ENCODE data around the gene TMEM232. TPM values are rescaled to one million over a fixed set of nuclear protein-coding genes. Genes with fewer than 3 reads are reported as not detected.

TMEM232 gene
- total RNA-seq, 1 donor from 2014 or later, result 0.79 TPM

DNA sequence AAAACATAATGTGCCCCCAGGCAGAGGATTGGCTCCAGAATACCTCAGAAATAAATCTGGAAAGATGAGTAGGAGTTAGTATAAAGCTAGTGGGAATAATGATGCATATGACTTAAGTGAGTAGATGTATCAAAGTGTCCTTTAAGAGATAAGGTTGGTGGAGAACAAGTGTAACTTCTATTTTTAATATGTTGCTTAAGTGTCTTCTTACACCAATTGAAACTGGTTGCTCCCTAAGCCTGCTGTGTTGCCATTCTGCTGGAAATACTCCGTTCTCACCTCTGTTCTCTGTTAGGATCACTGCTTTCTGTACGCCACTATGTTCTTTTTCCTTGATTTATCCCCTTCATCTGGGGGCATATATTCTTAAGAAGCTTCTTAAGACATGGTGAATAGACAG is 286.4 kb downstream of the TMEM232 start:
- FAIRE-seq, result no peak
- no peak for DNase-seq (ENCODE audit: low read depth)
- H3K27me3 ChIP-seq (ENCODE audit: control insufficient read depth, insufficient read depth, low read length), result no peaks in the 10 kb centered on the region
- no peaks in the 10 kb centered on the region for H3K36me3 ChIP-seq (ENCODE audit: control insufficient read depth, insufficient read depth, low read length)
- TF ChIP-seq, protein P1, sequence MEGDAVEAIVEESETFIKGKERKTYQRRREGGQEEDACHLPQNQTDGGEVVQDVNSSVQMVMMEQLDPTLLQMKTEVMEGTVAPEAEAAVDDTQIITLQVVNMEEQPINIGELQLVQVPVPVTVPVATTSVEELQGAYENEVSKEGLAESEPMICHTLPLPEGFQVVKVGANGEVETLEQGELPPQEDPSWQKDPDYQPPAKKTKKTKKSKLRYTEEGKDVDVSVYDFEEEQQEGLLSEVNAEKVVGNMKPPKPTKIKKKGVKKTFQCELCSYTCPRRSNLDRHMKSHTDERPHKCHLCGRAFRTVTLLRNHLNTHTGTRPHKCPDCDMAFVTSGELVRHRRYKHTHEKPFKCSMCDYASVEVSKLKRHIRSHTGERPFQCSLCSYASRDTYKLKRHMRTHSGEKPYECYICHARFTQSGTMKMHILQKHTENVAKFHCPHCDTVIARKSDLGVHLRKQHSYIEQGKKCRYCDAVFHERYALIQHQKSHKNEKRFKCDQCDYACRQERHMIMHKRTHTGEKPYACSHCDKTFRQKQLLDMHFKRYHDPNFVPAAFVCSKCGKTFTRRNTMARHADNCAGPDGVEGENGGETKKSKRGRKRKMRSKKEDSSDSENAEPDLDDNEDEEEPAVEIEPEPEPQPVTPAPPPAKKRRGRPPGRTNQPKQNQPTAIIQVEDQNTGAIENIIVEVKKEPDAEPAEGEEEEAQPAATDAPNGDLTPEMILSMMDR (IDR thresholded peaks at IDR 0.05; ENCODE audit: insufficient read depth, low read length, severe bottlenecking), result no peak
- no peak overlapping the region for H3K4me3 ChIP-seq (ENCODE audit: low read depth, low read length)

- no peak overlapping the region for H3K4me3 ChIP-seq (ENCODE audit: low read depth, low read length)
- FAIRE-seq (no peak), DNase-seq (ENCODE audit: low read depth) (no peak)
- H3K36me3 ChIP-seq (ENCODE audit: control insufficient read depth, insufficient read depth, low read length), result no peaks in the 10 kb centered on the region
- TF ChIP-seq, protein P1 (IDR thresholded peaks at IDR 0.05; ENCODE audit: insufficient read depth, low read length, severe bottlenecking), result no peak
- H3K27me3 ChIP-seq (ENCODE audit: control insufficient read depth, insufficient read depth, low read length), result no peaks in the 10 kb centered on the region
These were observed 287.2 kb downstream of the TMEM232 start for GRCh38 chr5:110439296-110439695.

DNA sequence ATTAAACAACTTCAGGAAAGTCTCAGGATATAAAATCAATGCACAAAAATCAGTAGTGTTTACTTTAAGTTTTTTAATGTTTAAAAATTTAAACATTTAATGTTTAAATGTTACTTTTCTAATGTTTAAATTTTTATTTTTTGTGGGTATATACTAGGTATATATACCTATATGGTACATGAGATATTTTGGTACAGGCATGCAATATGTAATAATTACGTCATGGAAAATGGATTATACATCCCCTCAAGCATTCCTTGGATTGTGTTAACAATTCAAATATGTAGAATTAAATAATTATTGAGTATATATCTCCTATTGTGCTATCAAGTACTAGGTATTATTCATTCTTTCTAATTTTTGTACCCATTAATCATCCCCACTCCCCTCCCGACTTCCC is 291.3 kb downstream of the TMEM232 start:
- H3K4me3 ChIP-seq (ENCODE audit: low read depth, low read length), result no peak overlapping the region
- no peaks in the 10 kb centered on the region for H3K36me3 ChIP-seq (ENCODE audit: control insufficient read depth, insufficient read depth, low read length)
- H3K27me3 ChIP-seq (ENCODE audit: control insufficient read depth, insufficient read depth, low read length), result no peaks in the 10 kb centered on the region
- FAIRE-seq (no peak), DNase-seq (ENCODE audit: low read depth) (no peak)
- TF ChIP-seq, protein P1 (IDR thresholded peaks at IDR 0.05; ENCODE audit: insufficient read depth, low read length, severe bottlenecking), result no peak

DNA sequence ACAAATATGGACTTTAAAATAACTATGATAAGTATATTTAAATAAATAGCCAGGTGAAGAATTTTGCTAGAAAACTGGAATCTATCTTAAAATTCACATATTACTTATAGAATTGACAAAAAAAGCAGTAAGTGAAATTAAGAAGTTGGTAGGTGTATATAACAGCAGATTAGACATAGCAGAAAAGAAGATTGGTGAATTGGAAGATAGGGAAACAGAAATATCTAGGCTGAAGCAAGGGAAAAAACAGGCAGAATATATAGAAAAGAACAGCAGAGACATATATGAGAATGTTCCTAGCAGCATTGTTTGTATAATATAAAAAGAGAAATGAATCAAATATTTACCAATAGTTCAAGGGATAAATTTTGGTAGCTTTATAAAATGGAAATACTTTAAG is 294.9 kb downstream of the TMEM232 start:
- Histone ChIP-seq H3K4me3 (ENCODE audit: low read depth, low read length) (no peak overlapping the region), H3K36me3 (ENCODE audit: control insufficient read depth, insufficient read depth, low read length) (no peaks in the 10 kb centered on the region), H3K27me3 (ENCODE audit: control insufficient read depth, insufficient read depth, low read length) (no peaks in the 10 kb centered on the region)
- TF ChIP-seq, protein P1 (IDR thresholded peaks at IDR 0.05; ENCODE audit: insufficient read depth, low read length, severe bottlenecking), result no peak
- DNase-seq (ENCODE audit: low read depth) (no peak), FAIRE-seq (no peak)

DNA sequence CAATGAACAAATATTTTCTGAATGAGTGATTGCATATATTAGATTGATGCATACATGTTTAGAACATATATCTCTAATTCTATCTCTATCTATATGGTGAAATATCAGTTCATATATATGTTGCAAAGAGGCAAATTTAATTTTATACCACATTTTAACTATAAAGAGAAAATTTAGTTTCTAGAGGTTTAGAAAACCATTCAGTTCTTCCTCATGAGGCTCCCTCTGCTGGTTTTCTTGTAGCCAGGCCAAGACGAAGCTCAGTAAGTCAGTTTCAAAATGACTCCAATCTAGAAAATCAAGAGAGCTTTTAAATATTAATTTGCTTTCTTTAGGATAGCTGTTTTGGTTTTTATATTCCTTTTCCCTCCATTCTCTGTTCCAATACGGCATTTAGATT is 312.1 kb downstream of the TMEM232 start:
- H3K36me3 ChIP-seq (ENCODE audit: control insufficient read depth, insufficient read depth, low read length), result no peaks in the 10 kb centered on the region
- TF ChIP-seq, protein P1 (IDR thresholded peaks at IDR 0.05; ENCODE audit: insufficient read depth, low read length, severe bottlenecking), result peak; percentile 9
- no peak for FAIRE-seq
- H3K4me3 ChIP-seq (ENCODE audit: low read depth, low read length), result no peak overlapping the region
- DNase-seq (ENCODE audit: low read depth), result no peak
- H3K27me3 ChIP-seq (ENCODE audit: control insufficient read depth, insufficient read depth, low read length), result no peaks in the 10 kb centered on the region

- FAIRE-seq, result no peak
These were observed 312.6 kb downstream of the TMEM232 start for GRCh38 chr5:110413856-110414255.

More at GRCh38 chr5:110413856-110414255, 312.6 kb downstream of the TMEM232 start:
- Histone ChIP-seq H3K36me3 (ENCODE audit: control insufficient read depth, insufficient read depth, low read length) (no peaks in the 10 kb centered on the region), H3K4me3 (ENCODE audit: low read depth, low read length) (no peak overlapping the region), H3K27me3 (ENCODE audit: control insufficient read depth, insufficient read depth, low read length) (no peaks in the 10 kb centered on the region)
- DNase-seq (ENCODE audit: low read depth), result no peak
- TF ChIP-seq, protein P1 (IDR thresholded peaks at IDR 0.05; ENCODE audit: insufficient read depth, low read length, severe bottlenecking), result no peak
